Upper lobe of left lung (tissue), 6 donors: ENCODE data around the gene CCBE1. TPM values are rescaled to one million over a fixed set of nuclear protein-coding genes. Genes with fewer than 3 reads are reported as not detected.

ENCODE experiments used
- ATAC-seq, 2 donors: fragments of 200-7000 bp; cut with Tn5 transposase; one replicate each; pipeline ENCODE4 v1.9.1; 2022; ENCODE audit warnings: mild to moderate bottlenecking in 2 of 2, moderate library complexity in 2 of 2; ENCODE audit not compliant: low FRiP score in 2 of 2
- DNase-seq, 2 donors: peaks; one replicate each; pipeline ENCODE4 v3.0.0-alpha.2; 2019 to 2020
- H3K27ac ChIP-seq, 4 donors: fragments of 200-600 bp; sonication (generic); one replicate each; pipeline ENCODE4 v1.5.1; 2016 to 2019
- H3K27me3 ChIP-seq, 4 donors: fragments of 200-600 bp; sonication (generic); one replicate each; pipeline ENCODE4 v1.5.1; 2017 to 2019
- H3K36me3 ChIP-seq, 4 donors: fragments of 200-600 bp; sonication (generic); one replicate each; pipeline ENCODE4 v1.5.1; 2016 to 2019
- H3K4me1 ChIP-seq, 4 donors: fragments of 200-600 bp; sonication (generic); one replicate each; pipeline ENCODE4 v1.5.1; 2018 to 2019
- H3K4me3 ChIP-seq, 4 donors: fragments of 200-600 bp; sonication (generic); one replicate each; pipeline ENCODE4 v1.5.1; 2017 to 2019; ENCODE audit warnings: mild to moderate bottlenecking in 2 of 4, moderate library complexity in 1 of 4
- H3K9me3 ChIP-seq, 4 donors: fragments of 200-600 bp; sonication (generic); one replicate each; pipeline ENCODE4 v1.5.1; 2018 to 2019
- CTCF ChIP-seq, 6 experiments: fragments of 450-650 bp in 4 of 6; fragments of 200-600 bp in 2 of 6; sonication (generic) in 2 of 6; IDR thresholded peaks; one replicate each; pipeline ENCODE4 v1.5.1; 2016 to 2019; ENCODE audit warnings: antibody characterized with exemption in 6 of 6
- EP300 ChIP-seq, 4 donors: sonication (generic); formaldehyde crosslinking; IDR thresholded peaks; one replicate each; pipeline ENCODE4 v1.5.1; 2017; ENCODE audit warnings: antibody characterized with exemption in 4 of 4, control low read depth in 2 of 4
- POLR2A ChIP-seq, 4 donors: fragments of 450-650 bp; IDR thresholded peaks; one replicate each; pipeline ENCODE4 v1.5.1; 2016 to 2017; ENCODE audit warnings: antibody characterized with exemption in 4 of 4, mild to moderate bottlenecking in 2 of 4
- POLR2AphosphoS5 ChIP-seq, 2 donors: sonication (generic); formaldehyde crosslinking; IDR thresholded peaks; one replicate each; pipeline ENCODE4 v1.5.1; 2017; ENCODE audit warnings: antibody characterized with exemption in 2 of 2
- WGBS, 2 donors: methylation state at CpG; one replicate each; pipeline ENCODE4 v1.1.5; 2017 to 2018; 5-methylcytosine and 5-hydroxymethylcytosine counted together
- total RNA-seq, 6 donors: library from RNA; depleted of rRNA in 4 of 6; stranded (reverse); fragments of >200 nt in 4 of 6; gene quantifications; one replicate each; pipeline versions ENCODE4 v1.1.0 to v1.2.1, GENCODE V29; 2016 to 2021
- donor health status: DM: no; HTN: no; CAD: no; lungs with moderate emphysema.
- donor health status: DM: no; HTN: yes; CAD: no; lungs with severe emphysema.

Gene CCBE1
- total RNA-seq, 6 donors from 2014 or later = 8.7 to 23.6 (median 12.3) TPM

GRCh38 chr18:59646963-59647307 is 50.3 kb downstream of the CCBE1 start:
- Histone ChIP-seq H3K4me3 (no peak overlapping the region), H3K27ac (no peak overlapping the region), H3K36me3 (no peaks in the 10 kb centered on the region), H3K4me1 (no peaks in the 10 kb centered on the region), H3K9me3 (no peaks in the 10 kb centered on the region), H3K27me3 (no peaks in the 10 kb centered on the region)
- TF ChIP-seq POLR2AphosphoS5 (IDR thresholded peaks at IDR 0.05) (no peak), EP300 (IDR thresholded peaks at IDR 0.05) (no peak), CTCF (IDR thresholded peaks at IDR 0.05) (no peak), POLR2A (IDR thresholded peaks at IDR 0.05) (no peak)
- DNase-seq (no peak), ATAC-seq (no peak)
- WGBS, 2 donors = 65 to 72% methylated on average over 2 of the region's 2 CpGs

- H3K27ac ChIP-seq = peak overlapping the region in 1 of 4 donors; percentile 55
- WGBS, 2 donors = 71 to 72% methylated on average over 10 to 11 of the region's 11 CpGs
- DNase-seq (no peak), ATAC-seq (no peak)
- TF ChIP-seq POLR2AphosphoS5 (IDR thresholded peaks at IDR 0.05) (peak in 1 of 2 donors; percentile 16), EP300 (IDR thresholded peaks at IDR 0.05) (no peak), CTCF (IDR thresholded peaks at IDR 0.05) (no peak), POLR2A (IDR thresholded peaks at IDR 0.05) (no peak)
- no peaks in the 10 kb centered on the region for H3K36me3 ChIP-seq
- H3K27me3 ChIP-seq = no peaks in the 10 kb centered on the region
- H3K9me3 ChIP-seq = no peaks in the 10 kb centered on the region
- H3K4me1 ChIP-seq = no peaks in the 10 kb centered on the region
- H3K4me3 ChIP-seq = no peak overlapping the region
These were observed 50.8 kb downstream of the CCBE1 start for GRCh38 chr18:59646228-59646962.

- Histone ChIP-seq H3K4me3 (no peak overlapping the region), H3K27ac (no peak overlapping the region), H3K27me3 (no peaks in the 10 kb centered on the region), H3K36me3 (no peaks in the 10 kb centered on the region), H3K4me1 (no peaks in the 10 kb centered on the region), H3K9me3 (no peaks in the 10 kb centered on the region)
- ATAC-seq (no peak), DNase-seq (no peak)
- TF ChIP-seq POLR2AphosphoS5 (IDR thresholded peaks at IDR 0.05) = no peak
- TF ChIP-seq CTCF (IDR thresholded peaks at IDR 0.05) = no peak
- TF ChIP-seq EP300 (IDR thresholded peaks at IDR 0.05) = no peak
- no peak for TF ChIP-seq POLR2A (IDR thresholded peaks at IDR 0.05)
- WGBS, 2 donors = 95 to 98% methylated on average over 6 of the region's 6 CpGs
These were observed 53.5 kb downstream of the CCBE1 start for GRCh38 chr18:59643740-59644139.

GRCh38 chr18:59640721-59641120 is 56.5 kb downstream of the CCBE1 start:
- ATAC-seq = no peak
- TF ChIP-seq POLR2AphosphoS5 (IDR thresholded peaks at IDR 0.05) (no peak), POLR2A (IDR thresholded peaks at IDR 0.05) (no peak), CTCF (IDR thresholded peaks at IDR 0.05) (no peak), EP300 (IDR thresholded peaks at IDR 0.05) (no peak)
- no peaks in the 10 kb centered on the region for H3K27me3 ChIP-seq

GRCh38 chr18:59639821-59640220 is 57.4 kb downstream of the CCBE1 start:
- no peaks in the 10 kb centered on the region for H3K4me1 ChIP-seq
- no peak for ATAC-seq
- H3K36me3 ChIP-seq = no peaks in the 10 kb centered on the region
- H3K4me3 ChIP-seq = no peak overlapping the region
- no peak for TF ChIP-seq CTCF (IDR thresholded peaks at IDR 0.05)
- 62 to 69% methylated on average over 5 of the region's 5 CpGs for whole genome bisulfite sequencing, 2 donors
- H3K27ac ChIP-seq = no peak overlapping the region
- no peaks in the 10 kb centered on the region for H3K27me3 ChIP-seq
- DNase-seq = no peak
- no peaks in the 10 kb centered on the region for H3K9me3 ChIP-seq

More at GRCh38 chr18:59640721-59641120, 56.5 kb downstream of the CCBE1 start:
- Histone ChIP-seq H3K27ac (no peak overlapping the region), H3K36me3 (no peaks in the 10 kb centered on the region), H3K9me3 (no peaks in the 10 kb centered on the region), H3K4me3 (no peak overlapping the region), H3K4me1 (no peaks in the 10 kb centered on the region)
- WGBS, 2 donors = 80 to 93% methylated on average over 3 of the region's 3 CpGs
- DNase-seq = no peak
